Activated naive CD8-positive, alpha-beta T cell treated with anti-CD3 and anti-CD28 coated beads, Interleukin-2, amount 50 U/mL, for 24 hours (primary cell): Measurements from ENCODE around the gene SNX24.
"Not testable (repeated sequence)": the region's sequence is repeated elsewhere in the genome, so short reads cannot be mapped to it uniquely, and the experiment has no call there.

ENCODE experiments used
- ATAC-seq: fragments of 150-1000 bp; cut with Tn5 transposase; one replicate; pipeline ENCODE4 v1.10.0; 2021
- DNase-seq: peaks from one replicate; pipeline ENCODE4 v3.0.0; 2021
- H3K27ac Mint-ChIP-seq: one replicate; pipeline ENCODE4 v1.8.0; 2021; ENCODE audit warnings: mild to moderate bottlenecking, mixed read lengths
- H3K27me3 Mint-ChIP-seq: one replicate; pipeline ENCODE4 v1.8.0; 2021; ENCODE audit warnings: mixed read lengths
- H3K36me3 Mint-ChIP-seq: one replicate; pipeline ENCODE4 v1.8.0; 2021; ENCODE audit warnings: low read depth, mixed read lengths
- H3K4me1 Mint-ChIP-seq: one replicate; pipeline ENCODE4 v1.8.0; 2021; ENCODE audit warnings: mixed read lengths
- H3K4me3 Mint-ChIP-seq: one replicate; pipeline ENCODE4 v1.8.0; 2021; ENCODE audit warnings: mild to moderate bottlenecking, moderate library complexity, mixed read lengths
- H3K9me3 Mint-ChIP-seq: one replicate; pipeline ENCODE4 v1.8.0; 2021; ENCODE audit warnings: mixed read lengths

The SNX24 gene

GRCh38 chr5:122885045-122885517, 39.7 kb downstream of the SNX24 start:
- H3K4me1 Mint-ChIP-seq, result peaks cover 3% of the 10 kb centered on the region
- H3K27me3 Mint-ChIP-seq, result no peaks in the 10 kb centered on the region
- no peaks in the 10 kb centered on the region for H3K9me3 Mint-ChIP-seq
- no peaks in the 10 kb centered on the region for H3K36me3 Mint-ChIP-seq
- no peak overlapping the region for H3K27ac Mint-ChIP-seq
- ATAC-seq (no peak), DNase-seq (no peak)
- no peak overlapping the region for H3K4me3 Mint-ChIP-seq

GRCh38 chr5:122885891-122886290, 40.5 kb downstream of the SNX24 start:
- ATAC-seq (no peak), DNase-seq (no peak)
- Mint-ChIP-seq H3K9me3 (no peaks in the 10 kb centered on the region), H3K36me3 (no peaks in the 10 kb centered on the region), H3K4me1 (peaks cover 3% of the 10 kb centered on the region), H3K27me3 (no peaks in the 10 kb centered on the region), H3K27ac (no peak overlapping the region), H3K4me3 (no peak overlapping the region)

GRCh38 chr5:122895141-122895540, 49.7 kb downstream of the SNX24 start:
- H3K27me3 Mint-ChIP-seq, result no peaks in the 10 kb centered on the region
- H3K4me3 Mint-ChIP-seq, result no peak overlapping the region
- no peak for DNase-seq
- H3K27ac Mint-ChIP-seq, result no peak overlapping the region
- no peaks in the 10 kb centered on the region for H3K4me1 Mint-ChIP-seq
- no peaks in the 10 kb centered on the region for H3K36me3 Mint-ChIP-seq
- no peak for ATAC-seq
- no peaks in the 10 kb centered on the region for H3K9me3 Mint-ChIP-seq

GRCh38 chr5:122896598-122897282, 51.3 kb downstream of the SNX24 start:
- no peaks in the 10 kb centered on the region for H3K4me1 Mint-ChIP-seq

GRCh38 chr5:122897283-122897602, 51.8 kb downstream of the SNX24 start:
- ATAC-seq, result no peak

More at GRCh38 chr5:122896598-122897282, 51.3 kb downstream of the SNX24 start:
- no peaks in the 10 kb centered on the region for H3K27me3 Mint-ChIP-seq
- no peak overlapping the region for H3K4me3 Mint-ChIP-seq
- H3K27ac Mint-ChIP-seq, result no peak overlapping the region
- H3K36me3 Mint-ChIP-seq, result no peaks in the 10 kb centered on the region
- no peaks in the 10 kb centered on the region for H3K9me3 Mint-ChIP-seq
- DNase-seq (no peak), ATAC-seq (no peak)

GRCh38 chr5:122901346-122901745, 55.9 kb downstream of the SNX24 start:
- Mint-ChIP-seq H3K27me3 (no peaks in the 10 kb centered on the region), H3K4me1 (peaks cover 8% of the 10 kb centered on the region), H3K27ac (no peak overlapping the region), H3K36me3 (no peaks in the 10 kb centered on the region), H3K4me3 (no peak overlapping the region), H3K9me3 (no peaks in the 10 kb centered on the region)
- ATAC-seq (no peak), DNase-seq (no peak)

More at GRCh38 chr5:122897283-122897602, 51.8 kb downstream of the SNX24 start:
- no peaks in the 10 kb centered on the region for H3K9me3 Mint-ChIP-seq
- no peaks in the 10 kb centered on the region for H3K27me3 Mint-ChIP-seq
- H3K4me1 Mint-ChIP-seq, result peaks cover 3% of the 10 kb centered on the region
- H3K36me3 Mint-ChIP-seq, result no peaks in the 10 kb centered on the region
- H3K27ac Mint-ChIP-seq, result no peak overlapping the region
- DNase-seq, result no peak
- H3K4me3 Mint-ChIP-seq, result no peak overlapping the region

GRCh38 chr5:122902263-122902662, 56.9 kb downstream of the SNX24 start:
- Mint-ChIP-seq H3K9me3 (no peaks in the 10 kb centered on the region), H3K36me3 (no peaks in the 10 kb centered on the region), H3K27ac (no peak overlapping the region), H3K4me1 (peaks cover 8% of the 10 kb centered on the region), H3K4me3 (no peak overlapping the region), H3K27me3 (no peaks in the 10 kb centered on the region)
- DNase-seq (no peak), ATAC-seq (no peak)

- Mint-ChIP-seq H3K36me3 (no peaks in the 10 kb centered on the region), H3K27me3 (no peaks in the 10 kb centered on the region), H3K27ac (no peak overlapping the region), H3K9me3 (no peaks in the 10 kb centered on the region), H3K4me1 (peaks cover 8% of the 10 kb centered on the region), H3K4me3 (no peak overlapping the region)
- no peak for ATAC-seq
- DNase-seq, result no peak
Measured at GRCh38 chr5:122906768-122907167, 61.4 kb downstream of the SNX24 start.

GRCh38 chr5:122907276-122907675, 61.9 kb downstream of the SNX24 start:
- ATAC-seq, result no peak
- no peak for DNase-seq
- H3K27me3 Mint-ChIP-seq, result no peaks in the 10 kb centered on the region
- no peaks in the 10 kb centered on the region for H3K36me3 Mint-ChIP-seq
- H3K4me1 Mint-ChIP-seq, result peaks cover 5% of the 10 kb centered on the region
- H3K4me3 Mint-ChIP-seq, result no peak overlapping the region
- H3K9me3 Mint-ChIP-seq, result no peaks in the 10 kb centered on the region
- no peak overlapping the region for H3K27ac Mint-ChIP-seq

- Mint-ChIP-seq H3K4me3 (no peak overlapping the region), H3K36me3 (no peaks in the 10 kb centered on the region), H3K27ac (no peak overlapping the region), H3K9me3 (no peaks in the 10 kb centered on the region), H3K4me1 (no peaks in the 10 kb centered on the region), H3K27me3 (no peaks in the 10 kb centered on the region)
- ATAC-seq (no peak), DNase-seq (no peak)
Measured at GRCh38 chr5:122908108-122908507, 62.7 kb downstream of the SNX24 start.

- DNase-seq, result no peak
- Mint-ChIP-seq H3K27ac (no peak overlapping the region), H3K4me1 (no peaks in the 10 kb centered on the region), H3K4me3 (no peak overlapping the region), H3K27me3 (no peaks in the 10 kb centered on the region), H3K9me3 (no peaks in the 10 kb centered on the region), H3K36me3 (no peaks in the 10 kb centered on the region)
- no peak for ATAC-seq
Measured at GRCh38 chr5:122908662-122909061, 63.2 kb downstream of the SNX24 start.

- H3K27me3 Mint-ChIP-seq, result no peaks in the 10 kb centered on the region
- no peaks in the 10 kb centered on the region for H3K36me3 Mint-ChIP-seq
- DNase-seq (no peak), ATAC-seq (no peak)
- H3K9me3 Mint-ChIP-seq, result no peaks in the 10 kb centered on the region
- no peaks in the 10 kb centered on the region for H3K4me1 Mint-ChIP-seq
- no peak overlapping the region for H3K27ac Mint-ChIP-seq
- no peak overlapping the region for H3K4me3 Mint-ChIP-seq
Measured at GRCh38 chr5:122909470-122910100, 64.2 kb downstream of the SNX24 start.

- H3K27me3 Mint-ChIP-seq, H3K9me3 Mint-ChIP-seq, H3K4me1 Mint-ChIP-seq, H3K4me3 Mint-ChIP-seq, DNase-seq, H3K36me3 Mint-ChIP-seq, H3K27ac Mint-ChIP-seq, ATAC-seq: not testable (repeated sequence)
Measured at GRCh38 chr5:122913436-122913835, 68.0 kb downstream of the SNX24 start.

- no peak for DNase-seq
- Mint-ChIP-seq H3K36me3 (peaks cover 4% of the 10 kb centered on the region), H3K4me3 (no peak overlapping the region), H3K27ac (peak overlapping the region; percentile 30), H3K4me1 (peaks cover 8% of the 10 kb centered on the region), H3K9me3 (no peaks in the 10 kb centered on the region), H3K27me3 (no peaks in the 10 kb centered on the region)
- peak; percentile 57 for ATAC-seq
Measured at GRCh38 chr5:122915717-122916461, 70.5 kb downstream of the SNX24 start.

- DNase-seq (no peak), ATAC-seq (no peak)
- Mint-ChIP-seq H3K9me3 (no peaks in the 10 kb centered on the region), H3K27me3 (no peaks in the 10 kb centered on the region), H3K36me3 (peaks cover 4% of the 10 kb centered on the region), H3K4me1 (peaks cover 8% of the 10 kb centered on the region), H3K27ac (no peak overlapping the region), H3K4me3 (no peak overlapping the region)
Measured at GRCh38 chr5:122916490-122916889, 71.1 kb downstream of the SNX24 start.
